Measurements from ENCODE around the gene ANKS1B.

ANKS1B gene

DNA sequence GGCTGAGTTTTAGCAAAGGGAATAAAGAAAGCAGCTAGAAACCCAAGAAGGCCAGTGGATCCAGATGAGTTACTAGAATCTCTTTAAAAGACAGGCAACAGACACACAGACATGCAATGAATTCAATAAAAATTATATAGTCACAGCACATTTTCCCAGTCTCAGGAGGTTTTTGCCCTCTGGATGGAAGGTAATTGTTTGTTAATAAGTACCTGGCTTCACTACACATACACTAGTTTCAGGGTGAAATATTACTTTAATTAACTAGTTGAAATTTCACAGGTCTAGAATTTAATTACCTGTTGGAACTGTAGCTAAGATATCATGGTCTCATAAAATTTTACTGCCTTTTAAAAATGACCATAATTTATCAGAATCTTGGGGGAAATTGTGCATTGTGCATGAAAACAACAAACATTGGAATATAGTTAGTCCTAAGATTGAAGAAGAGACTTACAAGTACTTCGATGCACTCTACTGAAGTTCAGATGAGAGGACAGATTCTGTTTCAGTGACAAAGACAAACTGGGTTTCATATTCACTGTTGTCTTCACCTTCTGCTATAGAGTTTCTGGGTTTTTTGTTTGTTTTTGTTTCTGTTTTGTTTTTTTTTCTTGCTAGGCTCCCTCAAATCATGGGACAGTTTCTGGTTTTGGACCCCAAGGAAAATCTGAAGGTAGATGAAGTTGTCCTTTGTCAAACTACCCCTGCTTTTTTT is 614.2 kb downstream of the ANKS1B start:
- TF ChIP-seq, protein P1, sequence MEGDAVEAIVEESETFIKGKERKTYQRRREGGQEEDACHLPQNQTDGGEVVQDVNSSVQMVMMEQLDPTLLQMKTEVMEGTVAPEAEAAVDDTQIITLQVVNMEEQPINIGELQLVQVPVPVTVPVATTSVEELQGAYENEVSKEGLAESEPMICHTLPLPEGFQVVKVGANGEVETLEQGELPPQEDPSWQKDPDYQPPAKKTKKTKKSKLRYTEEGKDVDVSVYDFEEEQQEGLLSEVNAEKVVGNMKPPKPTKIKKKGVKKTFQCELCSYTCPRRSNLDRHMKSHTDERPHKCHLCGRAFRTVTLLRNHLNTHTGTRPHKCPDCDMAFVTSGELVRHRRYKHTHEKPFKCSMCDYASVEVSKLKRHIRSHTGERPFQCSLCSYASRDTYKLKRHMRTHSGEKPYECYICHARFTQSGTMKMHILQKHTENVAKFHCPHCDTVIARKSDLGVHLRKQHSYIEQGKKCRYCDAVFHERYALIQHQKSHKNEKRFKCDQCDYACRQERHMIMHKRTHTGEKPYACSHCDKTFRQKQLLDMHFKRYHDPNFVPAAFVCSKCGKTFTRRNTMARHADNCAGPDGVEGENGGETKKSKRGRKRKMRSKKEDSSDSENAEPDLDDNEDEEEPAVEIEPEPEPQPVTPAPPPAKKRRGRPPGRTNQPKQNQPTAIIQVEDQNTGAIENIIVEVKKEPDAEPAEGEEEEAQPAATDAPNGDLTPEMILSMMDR (IDR thresholded peaks at IDR 0.05; ENCODE audit: unreplicated experiment in 3 of 3): no peak
- peak overlapping the region; percentile 32 to 89 (median 87) for H3K27ac Mint-ChIP-seq
- no peaks in the 10 kb centered on the region for H3K36me3 Mint-ChIP-seq (ENCODE audit: low read depth)
- H3K4me1 Mint-ChIP-seq: no peaks in the 10 kb centered on the region
- H3K9me3 Mint-ChIP-seq: no peaks in the 10 kb centered on the region
- H3K4me3 Mint-ChIP-seq: no peak overlapping the region
- H3K27me3 Mint-ChIP-seq (ENCODE audit: low read depth): no peaks in the 10 kb centered on the region

DNA sequence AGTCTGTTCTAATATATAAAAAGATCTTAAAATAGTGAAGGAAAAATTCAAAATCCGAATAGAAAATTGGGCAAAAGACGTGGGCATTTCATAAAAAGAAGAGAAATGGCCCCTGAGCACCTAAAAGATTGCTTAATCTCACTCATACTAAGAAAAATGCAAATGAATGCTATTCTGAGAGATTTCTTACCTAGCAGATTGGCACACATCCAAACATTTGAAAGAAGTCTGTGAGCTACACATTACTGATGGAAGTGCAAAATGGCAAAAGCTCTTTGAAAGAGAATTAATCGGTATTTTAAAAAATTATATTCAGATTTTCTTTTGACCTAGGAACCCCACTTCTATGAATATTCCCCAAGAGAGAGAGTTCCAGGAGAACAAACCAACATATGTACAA is 617.6 kb downstream of the ANKS1B start:
- Mint-ChIP-seq H3K4me3 (no peak overlapping the region), H3K27ac (peak overlapping the region in 1 of 3 experiments; percentile 5), H3K9me3 (no peaks in the 10 kb centered on the region), H3K36me3 (ENCODE audit: low read depth) (no peaks in the 10 kb centered on the region), H3K27me3 (ENCODE audit: low read depth) (no peaks in the 10 kb centered on the region), H3K4me1 (no peaks in the 10 kb centered on the region)
- TF ChIP-seq, protein P1 (IDR thresholded peaks at IDR 0.05; ENCODE audit: unreplicated experiment in 3 of 3): no peak

DNA sequence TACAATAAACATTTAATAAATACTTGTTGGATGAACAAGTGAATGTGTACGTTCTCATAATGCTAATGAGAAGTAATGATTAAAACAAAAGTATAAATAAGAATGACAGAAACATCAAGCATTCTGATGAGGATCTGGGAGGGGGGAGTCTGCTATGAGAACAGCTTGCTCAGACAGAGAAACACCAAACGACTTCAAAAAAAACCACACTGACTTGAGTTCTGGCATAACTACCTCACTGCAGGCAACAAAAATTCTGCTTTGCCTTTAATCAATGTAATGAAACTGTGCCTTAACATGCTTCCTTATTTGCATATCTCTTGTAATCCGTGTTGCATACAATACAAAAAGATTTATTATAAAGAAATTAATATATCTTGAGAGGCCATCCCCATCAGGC is 632.5 kb downstream of the ANKS1B start:
- no peak overlapping the region for H3K27ac Mint-ChIP-seq
- H3K36me3 Mint-ChIP-seq (ENCODE audit: low read depth): no peaks in the 10 kb centered on the region

DNA sequence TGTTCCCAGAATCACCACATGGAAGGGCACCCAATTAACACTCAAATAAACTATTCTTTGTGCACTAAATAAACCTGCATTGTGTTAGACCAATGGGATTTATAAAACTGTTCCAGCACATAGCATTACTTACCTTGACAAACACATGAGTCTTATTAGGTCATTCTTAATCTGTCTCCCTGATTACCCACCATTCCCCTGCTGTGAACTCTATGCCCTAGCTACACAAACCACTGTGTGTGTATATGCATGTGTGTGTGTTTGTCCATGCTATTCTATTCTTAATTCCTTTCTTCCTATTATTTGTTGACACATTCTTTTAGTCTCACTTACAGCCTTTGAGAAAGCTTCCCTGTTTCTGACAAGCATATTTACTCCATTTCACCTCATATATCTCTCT is 640.8 kb downstream of the ANKS1B start:
- Mint-ChIP-seq H3K27ac (no peak overlapping the region), H3K27me3 (ENCODE audit: low read depth) (no peaks in the 10 kb centered on the region), H3K4me1 (no peaks in the 10 kb centered on the region), H3K36me3 (ENCODE audit: low read depth) (no peaks in the 10 kb centered on the region), H3K4me3 (no peak overlapping the region), H3K9me3 (no peaks in the 10 kb centered on the region)
- TF ChIP-seq, protein P1 (IDR thresholded peaks at IDR 0.05; ENCODE audit: unreplicated experiment in 3 of 3): no peak

More for the DNA sequence above, 632.5 kb downstream of the ANKS1B start:
- TF ChIP-seq, protein P1 (IDR thresholded peaks at IDR 0.05; ENCODE audit: unreplicated experiment in 3 of 3): no peak
- H3K9me3 Mint-ChIP-seq: no peaks in the 10 kb centered on the region
- no peak overlapping the region for H3K4me3 Mint-ChIP-seq
- no peaks in the 10 kb centered on the region for H3K27me3 Mint-ChIP-seq (ENCODE audit: low read depth)
- no peaks in the 10 kb centered on the region for H3K4me1 Mint-ChIP-seq

DNA sequence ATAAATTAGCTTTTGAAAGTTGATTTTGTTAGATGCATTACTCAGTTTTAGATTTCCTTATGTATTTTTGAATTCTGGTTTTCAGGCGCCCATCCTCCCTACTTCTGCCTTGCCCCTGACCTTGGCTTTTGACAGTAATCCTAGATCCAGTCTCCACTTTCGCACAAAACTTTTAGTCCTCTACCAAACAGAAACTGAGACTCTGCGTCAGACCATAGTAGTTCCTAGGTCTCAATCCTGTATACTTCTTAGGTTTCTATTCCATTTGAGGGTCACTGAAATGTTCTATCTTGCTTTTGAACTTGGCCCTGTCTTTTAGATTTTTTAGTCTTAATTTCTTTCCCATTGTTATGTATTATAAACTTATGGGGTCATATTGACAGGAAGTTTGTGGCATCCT is 645.1 kb downstream of the ANKS1B start:
- Mint-ChIP-seq H3K36me3 (ENCODE audit: low read depth) (no peaks in the 10 kb centered on the region), H3K9me3 (no peaks in the 10 kb centered on the region), H3K27ac (no peak overlapping the region), H3K27me3 (ENCODE audit: low read depth) (no peaks in the 10 kb centered on the region), H3K4me3 (no peak overlapping the region), H3K4me1 (no peaks in the 10 kb centered on the region)
- TF ChIP-seq, protein P1 (IDR thresholded peaks at IDR 0.05; ENCODE audit: unreplicated experiment in 3 of 3): no peak
